Right cardiac atrium (tissue), 5 donors: ENCODE results near the gene GNB4. TPM values are rescaled to one million over a fixed set of nuclear protein-coding genes. Genes with fewer than 3 reads are reported as not detected.

ENCODE experiments used
- ATAC-seq, 2 donors: fragments of 200-7000 bp; cut with Tn5 transposase; one replicate each; pipeline versions ENCODE4 v1.8.0 to v1.9.1; 2020; ENCODE audit warnings: moderate library complexity in 2 of 2, mild to moderate bottlenecking in 1 of 2
- DNase-seq, 3 donors: peaks; one replicate each; pipeline ENCODE4 v3.0.0-alpha.2; 2020
- H3K27ac ChIP-seq: one replicate; pipeline ENCODE4 v1.5.1; 2013; ENCODE audit warnings: mild to moderate bottlenecking, low read length, control low read depth, moderate library complexity
- H3K27me3 ChIP-seq: one replicate; pipeline ENCODE4 v1.6.1; 2013; ENCODE audit not compliant: control insufficient read depth, insufficient read depth
- H3K4me1 ChIP-seq: one replicate; pipeline ENCODE4 v1.6.1; 2013; ENCODE audit warnings: low read length; ENCODE audit not compliant: control insufficient read depth, insufficient read depth
- H3K4me3 ChIP-seq: one replicate; pipeline ENCODE4 v1.5.1; 2013; ENCODE audit warnings: low read length, control low read depth
- H3K9me3 ChIP-seq: one replicate; pipeline ENCODE4 v1.6.1; 2013; ENCODE audit warnings: low read length; ENCODE audit not compliant: control insufficient read depth
- WGBS: extraction: QIAGEN DNeasy Blood & Tissue Kit; methylation state at CpG from one replicate; pipeline ENCODE4 v1.1.7; 2013; 5-methylcytosine and 5-hydroxymethylcytosine counted together
- intact Hi-C, 4 donors: fragments of 100-400 bp; cut with DNase I; formaldehyde crosslinking; loops; one replicate each; pipeline versions ENCODE4 v1.11.0 to v1.14.0; 2022 to 2023
- polyA plus RNA-seq: library from polyadenylated mRNA; stranded (reverse); fragments of 200-250 nt; gene quantifications from one replicate; pipeline ENCODE4 v1.2.3, GENCODE V29; 2013
- total RNA-seq, 4 donors: library from RNA; stranded (reverse); fragmentation: NEBNext Ultra II Directional; extraction: Animal tissue kit (Norgen Biotek cat#: 25700); gene quantifications; one replicate each; pipeline ENCODE4 v1.2.1, GENCODE V29; 2021
- donor health status: healthy with polysubstance abuse.
- donor health status: DM: no; HTN: yes; CAD: no.
- donor health status: DM: no; HTN: no; CAD: no.
- donor health status: DM: no; HTN: yes; CAD: no; lungs with severe emphysema.
- donor health status: DM: yes; HTN: yes; CAD: no.

Gene GNB4
- total and polyA plus RNA-seq, 5 donors = 10.5 to 67.3 (median 16.9) TPM

DNA sequence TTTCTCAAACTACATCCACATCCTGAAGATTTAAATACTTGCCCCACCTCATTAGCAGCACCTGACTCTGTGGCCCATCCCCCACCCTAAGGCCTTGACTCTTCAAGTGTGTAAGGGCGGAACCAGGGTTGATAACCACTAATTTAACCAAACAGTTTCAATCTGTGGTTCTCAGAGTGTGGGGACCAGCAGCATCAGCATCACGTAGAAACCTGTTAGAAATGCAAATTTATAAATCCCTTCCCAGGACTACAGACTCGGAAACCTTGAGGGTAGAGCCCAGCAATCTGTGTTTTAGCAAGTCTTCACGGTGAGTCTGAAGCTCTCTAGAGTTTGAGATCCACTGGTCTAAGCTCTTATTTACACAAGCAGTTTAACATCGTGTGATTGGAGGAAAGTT lies 12.4 kb downstream of the GNB4 start:
- Histone ChIP-seq H3K9me3 (no peaks in the 10 kb centered on the region), H3K4me3 (no peak overlapping the region), H3K27ac (no peak overlapping the region), H3K27me3 (no peaks in the 10 kb centered on the region), H3K4me1 (peaks cover 7% of the 10 kb centered on the region)
- ATAC-seq = no peak
- intact Hi-C loops = no loop called here
- WGBS = 73% methylated on average over 5 of the region's 5 CpGs
- no peak for DNase-seq

DNA sequence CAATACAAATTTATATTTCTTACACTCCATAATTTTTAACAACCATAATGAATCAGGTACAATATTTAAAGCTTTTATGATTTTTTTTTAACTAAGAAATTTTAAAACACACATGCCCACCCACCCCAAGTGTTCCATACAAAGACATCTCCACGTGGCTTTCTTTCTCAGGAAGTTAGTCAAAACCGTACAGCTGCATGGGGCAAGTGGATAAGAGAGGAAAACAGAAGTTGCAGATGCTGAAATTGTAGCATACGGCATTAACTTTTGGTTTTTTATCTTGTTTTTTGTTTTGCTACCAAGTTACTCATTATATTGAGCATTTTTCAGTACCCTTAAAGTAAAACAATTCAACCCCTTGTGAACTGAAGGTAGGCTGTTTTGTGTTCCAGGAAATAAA lies 14.8 kb downstream of the GNB4 start:
- intact Hi-C loops = no loop called here
- DNase-seq = no peak
- no peak overlapping the region for H3K27ac ChIP-seq
- no peaks in the 10 kb centered on the region for H3K27me3 ChIP-seq
- 36% methylated on average over 3 of the region's 3 CpGs for WGBS
- H3K9me3 ChIP-seq = no peaks in the 10 kb centered on the region
- H3K4me3 ChIP-seq = no peak overlapping the region
- ATAC-seq = no peak
- peaks cover 5% of the 10 kb centered on the region for H3K4me1 ChIP-seq

DNA sequence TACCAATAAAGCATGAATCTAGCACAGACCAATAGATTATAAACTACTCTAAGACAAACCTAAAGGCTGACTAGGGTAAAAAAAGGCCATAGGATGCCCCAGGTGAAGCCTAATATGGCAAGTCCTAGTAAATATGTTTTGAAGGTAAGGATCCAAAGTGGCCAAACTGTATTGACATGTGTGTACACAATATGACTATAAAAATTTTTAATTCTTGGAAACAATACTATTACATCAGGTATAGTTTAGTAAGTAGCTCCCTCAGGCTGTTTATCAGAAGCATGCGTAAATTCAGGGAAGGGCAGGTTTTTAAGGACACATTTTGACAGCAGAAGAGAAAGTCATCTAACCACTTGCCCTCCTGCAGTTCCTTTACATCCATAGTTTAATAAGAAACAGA lies 18.8 kb downstream of the GNB4 start:
- no peaks in the 10 kb centered on the region for H3K27me3 ChIP-seq
- 66% methylated on average over 1 of the region's 1 CpG for WGBS
- intact Hi-C loops = no loop called here
- no peak overlapping the region for H3K4me3 ChIP-seq
- peaks cover 3% of the 10 kb centered on the region for H3K4me1 ChIP-seq
- no peaks in the 10 kb centered on the region for H3K9me3 ChIP-seq
- DNase-seq (no peak), ATAC-seq (no peak)
- H3K27ac ChIP-seq = no peak overlapping the region

DNA sequence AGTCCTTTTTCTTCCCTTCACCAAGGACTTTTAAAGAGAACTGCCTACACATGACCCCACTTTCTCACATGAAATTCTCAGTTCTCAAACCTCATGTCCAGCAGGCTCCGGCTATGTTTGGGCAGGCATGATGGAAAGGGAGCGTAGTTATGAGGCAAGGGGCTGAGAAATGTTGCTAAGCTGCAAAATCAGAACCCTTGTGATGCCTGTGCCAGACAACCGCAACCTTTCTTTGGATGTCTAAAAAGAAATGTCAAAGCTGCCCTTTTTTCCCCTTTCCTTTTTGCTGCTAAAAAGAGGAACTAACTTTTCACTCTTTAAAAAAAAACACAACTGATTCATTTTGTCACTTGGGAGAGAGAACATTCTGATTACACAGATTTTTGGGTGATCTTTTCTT lies 19.2 kb downstream of the GNB4 start:
- Histone ChIP-seq H3K4me1 (peaks cover 3% of the 10 kb centered on the region), H3K9me3 (no peaks in the 10 kb centered on the region), H3K27ac (no peak overlapping the region), H3K27me3 (no peaks in the 10 kb centered on the region), H3K4me3 (no peak overlapping the region)
- WGBS = 50% methylated on average over 3 of the region's 3 CpGs
- DNase-seq (no peak), ATAC-seq (peak; percentile 29 to 55)
- intact Hi-C loops = no loop called here

DNA sequence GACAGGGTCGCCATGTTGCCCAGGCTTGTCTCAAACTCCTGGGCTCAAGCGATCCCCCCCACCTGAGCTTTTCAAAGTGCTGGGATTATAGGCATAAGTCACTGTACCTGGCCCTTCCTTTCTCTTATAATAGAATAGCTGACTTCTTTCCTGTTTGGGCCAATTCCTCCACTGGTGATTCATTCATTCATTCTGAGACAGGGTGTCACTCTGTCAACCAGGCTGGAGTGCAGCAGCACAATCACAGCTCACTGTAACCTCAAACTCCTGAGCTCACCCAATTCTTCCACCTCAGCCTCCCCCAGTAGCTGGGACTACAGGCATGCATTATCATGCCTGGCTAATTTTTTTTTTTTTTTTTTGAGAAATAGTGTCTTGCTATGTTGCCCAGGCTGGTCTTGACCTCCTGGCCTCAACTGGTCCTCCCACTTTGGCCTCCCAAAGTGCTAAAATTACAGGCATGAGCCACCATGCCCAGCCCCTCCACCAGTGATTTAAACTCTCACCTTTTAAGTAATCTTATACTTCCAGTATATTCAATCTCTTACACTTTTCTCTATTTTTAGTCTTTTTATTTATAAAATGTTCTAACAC lies 20.9 kb downstream of the GNB4 start:
- intact Hi-C loops = no loop called here
- H3K4me1 ChIP-seq = peaks cover 3% of the 10 kb centered on the region

DNA sequence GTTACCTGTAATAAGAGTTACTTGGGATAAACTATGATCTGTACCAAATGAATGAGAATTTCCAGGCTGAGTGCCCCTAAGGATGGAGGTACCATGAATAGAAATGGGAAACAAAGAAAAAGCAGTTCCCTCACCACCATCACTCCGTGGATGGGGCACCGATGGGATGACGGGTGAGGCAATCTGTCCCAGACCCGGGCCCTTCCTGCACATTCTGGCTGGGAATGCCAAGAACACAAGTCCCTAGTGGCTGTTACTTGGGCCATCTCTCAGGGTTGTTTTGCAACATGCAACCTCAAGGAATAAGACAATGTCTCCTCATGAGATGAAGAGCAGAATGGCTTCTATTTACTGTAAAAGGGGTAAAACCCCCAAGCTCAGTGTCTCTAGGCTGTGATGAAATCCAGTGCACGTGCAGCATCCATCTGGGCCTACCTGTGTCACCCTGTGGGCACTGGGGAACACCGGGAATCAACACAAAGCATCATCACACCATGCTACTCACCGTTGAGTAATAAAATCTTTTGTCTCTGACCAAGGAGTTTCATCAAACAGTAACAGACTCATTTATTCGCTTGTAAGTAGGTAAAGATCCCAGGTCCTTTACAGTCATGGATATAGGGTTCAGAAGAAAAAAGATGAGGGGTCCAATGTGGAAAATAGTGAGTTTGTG lies 22.3 kb downstream of the GNB4 start:
- no peaks in the 10 kb centered on the region for H3K9me3 ChIP-seq
- H3K4me3 ChIP-seq = no peak overlapping the region
- WGBS = 84% methylated on average over 8 of the region's 8 CpGs
- intact Hi-C loops = loop anchor here in 1 of 4 donors (5.0 kb wide), 1 partner anchor 128 kb away; no protein-coding TSS in a partner anchor
- peak in 1 of 2 donors; percentile 59 for ATAC-seq
- no peak for DNase-seq
- H3K4me1 ChIP-seq = no peaks in the 10 kb centered on the region
- no peak overlapping the region for H3K27ac ChIP-seq
- no peaks in the 10 kb centered on the region for H3K27me3 ChIP-seq

More for the DNA sequence above, 20.9 kb downstream of the GNB4 start:
- DNase-seq (no peak), ATAC-seq (no peak)
- 100% methylated on average over 2 of the region's 2 CpGs for WGBS
- Histone ChIP-seq H3K27ac (no peak overlapping the region), H3K9me3 (no peaks in the 10 kb centered on the region), H3K27me3 (no peaks in the 10 kb centered on the region), H3K4me3 (no peak overlapping the region)

DNA sequence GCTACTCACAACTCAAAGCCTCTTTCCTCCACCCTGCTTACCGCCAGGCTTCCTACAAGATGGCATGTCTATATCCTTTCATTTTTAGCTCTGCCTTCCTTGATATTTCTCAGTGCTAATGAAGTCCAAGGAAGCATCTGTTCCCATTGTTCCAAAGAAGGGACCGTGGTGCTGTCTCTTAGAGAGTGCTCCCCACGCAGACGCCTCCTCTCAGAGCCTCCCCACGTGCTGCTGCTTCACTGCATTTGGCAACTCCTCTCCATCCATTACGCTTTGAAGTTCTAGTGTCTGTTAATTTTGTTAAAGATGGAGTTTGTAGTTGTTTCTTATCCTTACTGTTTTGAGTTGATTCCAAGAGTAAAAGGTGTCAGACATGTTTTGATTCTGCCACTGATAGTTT lies 26.2 kb downstream of the GNB4 start:
- Histone ChIP-seq H3K9me3 (no peaks in the 10 kb centered on the region), H3K27ac (no peak overlapping the region), H3K27me3 (no peaks in the 10 kb centered on the region), H3K4me1 (no peaks in the 10 kb centered on the region), H3K4me3 (no peak overlapping the region)
- DNase-seq (no peak), ATAC-seq (no peak)
- WGBS = 85% methylated on average over 6 of the region's 6 CpGs
- intact Hi-C loops = loop anchor here in 1 of 4 donors (5.0 kb wide), 1 partner anchor 132 kb away; no protein-coding TSS in a partner anchor

DNA sequence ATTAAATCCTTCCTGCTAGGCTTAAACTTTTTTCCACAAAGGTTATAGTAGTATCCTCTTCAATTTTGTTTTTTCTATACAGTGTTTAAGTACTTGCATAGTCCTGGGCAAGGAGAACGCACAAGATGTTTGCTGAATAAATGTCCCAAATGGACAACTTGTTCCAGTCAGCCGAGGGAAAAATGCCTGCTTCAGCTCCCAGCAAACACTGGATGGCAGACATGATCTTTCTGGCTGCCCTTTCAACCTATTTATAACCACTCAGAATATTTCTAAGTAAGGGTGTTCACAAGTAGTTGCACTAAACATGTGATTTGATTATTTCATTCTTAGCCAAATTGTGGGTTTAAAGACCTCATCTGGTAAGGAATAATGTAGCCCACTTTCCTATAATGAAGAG lies 29.8 kb downstream of the GNB4 start:
- 16% methylated on average over 2 of the region's 2 CpGs for WGBS
- no peak overlapping the region for H3K27ac ChIP-seq
- DNase-seq = no peak

DNA sequence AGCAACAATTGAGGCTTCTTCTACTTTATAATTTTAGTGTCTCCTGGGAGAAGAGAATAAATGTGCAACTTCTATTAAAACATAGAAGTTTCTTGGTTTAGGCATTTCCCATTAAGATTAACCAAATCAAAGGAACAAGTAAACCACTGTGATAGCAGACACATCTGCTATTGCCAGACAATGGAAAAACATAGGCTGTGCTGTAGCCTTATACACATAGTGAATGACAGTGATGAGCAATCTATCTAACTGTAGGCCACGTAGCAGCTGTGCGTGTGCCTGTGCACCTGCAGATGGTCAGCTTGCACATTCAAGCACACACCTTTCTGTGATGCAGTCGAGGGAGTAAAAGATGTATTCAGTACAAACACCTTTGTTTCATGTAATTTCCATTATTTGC lies 32.7 kb downstream of the GNB4 start:
- Histone ChIP-seq H3K4me3 (no peak overlapping the region), H3K27me3 (no peaks in the 10 kb centered on the region), H3K4me1 (peaks cover 3% of the 10 kb centered on the region), H3K27ac (no peak overlapping the region), H3K9me3 (no peaks in the 10 kb centered on the region)
- 91% methylated on average over 3 of the region's 3 CpGs for WGBS
- intact Hi-C loops = no loop called here
- DNase-seq = no peak
- ATAC-seq = no peak

More for the DNA sequence above, 29.8 kb downstream of the GNB4 start:
- Histone ChIP-seq H3K4me3 (no peak overlapping the region), H3K27me3 (no peaks in the 10 kb centered on the region), H3K9me3 (no peaks in the 10 kb centered on the region), H3K4me1 (no peaks in the 10 kb centered on the region)
- intact Hi-C loops = loop anchor here in 2 of 4 donors (5.0 kb wide), 1 partner anchor 136 kb away; no protein-coding TSS in a partner anchor
- ATAC-seq = peak; percentile 76

DNA sequence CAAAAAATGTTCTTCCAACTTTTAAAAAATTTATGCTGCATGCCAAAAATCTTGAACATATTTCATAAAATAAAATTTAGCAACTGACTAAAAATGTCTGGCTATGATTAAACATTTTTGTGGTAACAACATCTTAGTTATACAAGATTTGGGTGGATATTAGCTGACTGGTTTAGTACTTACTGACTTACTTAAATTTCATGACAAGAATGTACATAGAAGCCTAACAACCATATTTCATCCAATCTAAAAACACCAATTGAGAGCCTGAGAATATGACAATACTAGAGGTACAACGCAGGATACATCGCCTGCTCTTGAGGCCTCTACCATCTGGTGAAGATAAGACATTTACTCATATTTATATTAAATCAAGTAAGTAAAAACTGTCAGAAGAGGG lies 34.6 kb downstream of the GNB4 start:
- ATAC-seq = no peak
- Histone ChIP-seq H3K27me3 (no peaks in the 10 kb centered on the region), H3K4me1 (peaks cover 3% of the 10 kb centered on the region), H3K27ac (no peak overlapping the region), H3K4me3 (no peak overlapping the region), H3K9me3 (no peaks in the 10 kb centered on the region)
- no peak for DNase-seq
- WGBS = 84% methylated on average over 2 of the region's 2 CpGs
- intact Hi-C loops = no loop called here

DNA sequence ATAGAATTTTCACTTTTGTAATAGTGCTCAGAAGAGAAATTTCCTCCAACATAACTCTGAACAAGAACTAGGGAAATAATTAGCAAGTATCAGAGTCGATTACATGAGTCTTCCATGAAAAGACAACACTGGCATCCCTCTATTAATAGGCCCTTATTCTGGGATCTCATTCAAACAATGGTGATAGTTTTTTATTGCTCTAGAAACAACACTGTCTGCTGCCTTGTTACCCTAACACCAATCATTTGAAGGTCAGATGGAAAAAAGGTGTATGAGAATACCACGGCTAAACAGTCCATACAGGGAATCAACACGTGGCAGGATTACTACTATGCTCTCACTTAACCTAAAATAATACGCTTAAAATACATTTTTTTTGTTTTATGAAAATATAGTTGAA lies 35.9 kb downstream of the GNB4 start:
- Histone ChIP-seq H3K27me3 (no peaks in the 10 kb centered on the region), H3K4me1 (peaks cover 3% of the 10 kb centered on the region), H3K4me3 (no peak overlapping the region), H3K27ac (no peak overlapping the region), H3K9me3 (no peaks in the 10 kb centered on the region)
- intact Hi-C loops = no loop called here
- WGBS = 73% methylated on average over 4 of the region's 4 CpGs
- ATAC-seq (peak; percentile 74 to 80), DNase-seq (no peak)
